Endodermal cell (in vitro differentiated cells): ENCODE results near the gene SCEL. TPM values are rescaled to one million over a fixed set of nuclear protein-coding genes. Genes with fewer than 3 reads are reported as not detected.
A peak's percentile ranks its signal among the peaks of the same experiment; 100 is the strongest.
"Not testable (repeated sequence)": the region's sequence is repeated elsewhere in the genome, so short reads cannot be mapped to it uniquely, and the experiment has no call there.

Experiments used
- DNase-seq: peaks from one replicate; pipeline ENCODE4 v3.0.0-alpha.2; 2017
- H3K27ac ChIP-seq: 2 replicates; pipeline ENCODE4 v1.5.1; 2013; ENCODE audit warnings: mild to moderate bottlenecking, low read depth, low read length, moderate library complexity
- H3K27me3 ChIP-seq: 2 replicates; pipeline ENCODE4 v1.6.1; 2013; ENCODE audit warnings: mild to moderate bottlenecking, low read length, moderate library complexity; ENCODE audit not compliant: insufficient read depth, control insufficient read depth, poor library complexity, severe bottlenecking
- H3K36me3 ChIP-seq: 2 replicates; pipeline ENCODE4 v1.7.0; 2013; ENCODE audit warnings: mild to moderate bottlenecking, low read length, moderate library complexity; ENCODE audit not compliant: control insufficient read depth, insufficient read depth
- H3K4me1 ChIP-seq: one replicate; pipeline ENCODE4 v1.7.0; 2013; ENCODE audit warnings: low read length; ENCODE audit not compliant: control insufficient read depth, insufficient read depth
- H3K4me3 ChIP-seq: 2 replicates; pipeline ENCODE4 v1.5.1; 2013; ENCODE audit warnings: mild to moderate bottlenecking, low read length, moderate library complexity
- H3K9ac ChIP-seq: 2 replicates; pipeline ENCODE4 v1.6.1; 2013; ENCODE audit warnings: mild to moderate bottlenecking, low read length, moderate library complexity; ENCODE audit not compliant: poor library complexity, severe bottlenecking; ENCODE audit errors: extremely low read depth
- H3K9me3 ChIP-seq: 2 replicates; pipeline ENCODE4 v1.6.1; 2013; ENCODE audit warnings: mild to moderate bottlenecking, low read length, moderate library complexity; ENCODE audit not compliant: control insufficient read depth
- H3K27ac Mint-ChIP-seq: 2 replicates; pipeline ENCODE4 v1.8.0; 2020; ENCODE audit warnings: mixed read lengths
- H3K27me3 Mint-ChIP-seq: 2 replicates; pipeline ENCODE4 v1.8.0; 2021; ENCODE audit warnings: mild to moderate bottlenecking, mixed read lengths; ENCODE audit not compliant: insufficient read depth
- H3K36me3 Mint-ChIP-seq: 2 replicates; pipeline ENCODE4 v1.8.0; 2020; ENCODE audit warnings: low read depth, mixed read lengths
- H3K4me1 Mint-ChIP-seq: 2 replicates; pipeline ENCODE4 v1.8.0; 2020; ENCODE audit warnings: mixed read lengths
- H3K4me3 Mint-ChIP-seq: 2 replicates; pipeline ENCODE4 v1.8.0; 2020; ENCODE audit warnings: mild to moderate bottlenecking, moderate library complexity, mixed read lengths
- H3K9me3 Mint-ChIP-seq: 2 replicates; pipeline ENCODE4 v1.8.0; 2020; ENCODE audit warnings: mild to moderate bottlenecking, mixed read lengths
- CTCF ChIP-seq: fragments of 200-600 bp; sonication (generic); conservative IDR thresholded peaks from 2 replicates; pipeline ENCODE4 v1.5.0; 2021; ENCODE audit warnings: antibody characterized with exemption, mild to moderate bottlenecking
- WGBS, 2 experiments: methylation state at CpG; one replicate each; pipeline versions ENCODE4 v1.1.5 to v1.1.7; 2013; ENCODE audit warnings: missing lambda C conversion rate in 2 of 2, mixed read lengths in 1 of 2; ENCODE audit not compliant: insufficient coverage in 1 of 2, insufficient read length in 1 of 2; 5-methylcytosine and 5-hydroxymethylcytosine counted together
- total RNA-seq, 2 donors: library from RNA; stranded (reverse); fragmentation: NEBNext Ultra II Directional in 1 of 2; extraction: Animal tissue kit (Norgen Biotek cat#: 25700) in 1 of 2; gene quantifications; 2 replicates in 1 of 2; 3 replicates in 1 of 2; pipeline ENCODE4 v1.2.1, GENCODE V29; 2021

The SCEL gene
- total RNA-seq, 2 donors from 2014 or later: 0.18 TPM; not detected in 1

DNA sequence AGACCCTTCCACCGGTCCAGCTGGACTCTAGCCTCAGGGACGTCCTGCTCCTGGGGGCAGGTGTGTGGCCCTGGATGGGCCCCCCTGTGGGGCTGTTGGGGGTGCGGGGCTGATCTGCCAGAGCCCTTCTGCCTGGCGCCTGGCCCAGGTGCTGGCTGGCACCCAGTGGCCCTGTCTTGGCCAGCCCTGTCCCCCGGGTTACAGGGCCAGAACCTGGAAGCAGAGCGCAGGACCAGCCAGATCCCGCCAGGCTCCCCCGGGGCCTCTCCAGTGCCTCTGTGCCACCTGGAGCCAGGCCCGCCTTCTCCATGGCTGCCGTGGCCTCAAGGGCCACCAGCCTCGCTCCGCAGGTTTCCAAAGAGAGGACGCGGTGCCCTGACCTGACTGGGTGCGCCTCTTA is 127.3 kb downstream of the SCEL start:
- not testable (repeated sequence) for H3K27ac ChIP-seq, H3K36me3 Mint-ChIP-seq, H3K36me3 ChIP-seq, H3K27me3 Mint-ChIP-seq, DNase-seq, H3K4me3 ChIP-seq, H3K27me3 ChIP-seq, H3K9ac ChIP-seq, H3K4me1 ChIP-seq, H3K9me3 ChIP-seq, H3K27ac Mint-ChIP-seq, H3K4me3 Mint-ChIP-seq, H3K4me1 Mint-ChIP-seq
- 93% methylated on average over 12 of the region's 15 CpGs; no CpG with 5 or more reads in 1 of the 2 experiments for WGBS, 2 experiments
- peaks cover 27% of the 10 kb centered on the region for H3K9me3 Mint-ChIP-seq

GRCh38 chr13:77674852-77675251 is 139.3 kb downstream of the SCEL start:
- no peak overlapping the region for H3K4me3 ChIP-seq
- peak overlapping the region; percentile 98 for H3K27ac ChIP-seq
- no peaks in the 10 kb centered on the region for H3K27me3 ChIP-seq
- no peak overlapping the region for H3K9ac ChIP-seq
- no peak overlapping the region for H3K4me3 Mint-ChIP-seq
- H3K9me3 ChIP-seq: peaks cover 21% of the 10 kb centered on the region
- H3K27me3 Mint-ChIP-seq: no peaks in the 10 kb centered on the region
- H3K27ac Mint-ChIP-seq: no peak overlapping the region
- peaks cover 4% of the 10 kb centered on the region for H3K4me1 Mint-ChIP-seq
- H3K36me3 ChIP-seq: no peaks in the 10 kb centered on the region
- no peak for DNase-seq
- no peaks in the 10 kb centered on the region for H3K36me3 Mint-ChIP-seq
- no peak for TF ChIP-seq CTCF
- H3K4me1 ChIP-seq: no peaks in the 10 kb centered on the region
- H3K9me3 Mint-ChIP-seq: peaks cover 5% of the 10 kb centered on the region

GRCh38 chr13:77678691-77679235 is 143.3 kb downstream of the SCEL start:
- Histone ChIP-seq H3K27me3 (no peaks in the 10 kb centered on the region), H3K4me3 (no peak overlapping the region), H3K4me1 (no peaks in the 10 kb centered on the region), H3K27ac (no peak overlapping the region), H3K36me3 (no peaks in the 10 kb centered on the region), H3K9ac (no peak overlapping the region), H3K9me3 (peaks cover 6% of the 10 kb centered on the region)
- Mint-ChIP-seq H3K9me3 (peaks cover 5% of the 10 kb centered on the region), H3K4me1 (no peaks in the 10 kb centered on the region), H3K36me3 (no peaks in the 10 kb centered on the region), H3K27me3 (no peaks in the 10 kb centered on the region), H3K27ac (no peak overlapping the region), H3K4me3 (no peak overlapping the region)
- DNase-seq: no peak
- no peak for TF ChIP-seq CTCF
- 84 to 93% methylated on average over 4 to 5 of the region's 5 CpGs for WGBS, 2 experiments

GRCh38 chr13:77687799-77688198 is 152.3 kb downstream of the SCEL start:
- no peaks in the 10 kb centered on the region for H3K9me3 ChIP-seq
- Mint-ChIP-seq H3K27ac (no peak overlapping the region), H3K4me1 (no peaks in the 10 kb centered on the region), H3K9me3 (no peaks in the 10 kb centered on the region), H3K27me3 (no peaks in the 10 kb centered on the region), H3K36me3 (no peaks in the 10 kb centered on the region), H3K4me3 (no peak overlapping the region)
- no peak overlapping the region for H3K27ac ChIP-seq
- 86 to 100% methylated on average over 1 to 2 of the region's 2 CpGs for WGBS, 2 experiments
- no peaks in the 10 kb centered on the region for H3K36me3 ChIP-seq
- TF ChIP-seq CTCF: no peak
- no peaks in the 10 kb centered on the region for H3K27me3 ChIP-seq
- H3K4me1 ChIP-seq: no peaks in the 10 kb centered on the region
- DNase-seq: no peak
- no peak overlapping the region for H3K4me3 ChIP-seq
- H3K9ac ChIP-seq: no peak overlapping the region
